NCI-H2081 (cell line): ENCODE results near the gene SCLY.
"Not testable (repeated sequence)": the region's sequence is repeated elsewhere in the genome, so short reads cannot be mapped to it uniquely, and the experiment has no call there.

Experiments
- DNase-seq, 2 experiments: peaks; one replicate each; lab custom pipeline; 2025; lab: John Stamatoyannopoulos, UW

SCLY gene

DNA sequence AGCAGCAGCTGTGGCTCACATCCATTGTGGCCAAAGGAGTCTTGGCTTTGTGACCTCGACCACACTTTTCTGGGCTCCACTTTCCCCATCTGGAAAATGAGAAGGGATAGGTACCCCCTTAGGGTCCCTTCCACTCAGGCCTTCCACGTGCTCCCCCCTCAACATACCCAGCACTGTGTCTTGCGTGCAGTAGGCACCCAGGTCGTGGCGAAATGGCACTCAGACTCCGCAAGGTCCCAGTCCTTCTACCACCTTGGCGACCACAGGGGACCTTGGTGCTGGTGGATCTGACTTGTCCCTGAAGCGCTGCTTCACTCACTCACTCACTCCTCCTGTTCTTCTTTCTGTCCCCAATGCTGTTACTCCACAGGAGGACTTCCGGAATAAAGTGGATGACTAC lies 19.9 kb upstream of the SCLY start:
- DNase-seq = no peak

DNA sequence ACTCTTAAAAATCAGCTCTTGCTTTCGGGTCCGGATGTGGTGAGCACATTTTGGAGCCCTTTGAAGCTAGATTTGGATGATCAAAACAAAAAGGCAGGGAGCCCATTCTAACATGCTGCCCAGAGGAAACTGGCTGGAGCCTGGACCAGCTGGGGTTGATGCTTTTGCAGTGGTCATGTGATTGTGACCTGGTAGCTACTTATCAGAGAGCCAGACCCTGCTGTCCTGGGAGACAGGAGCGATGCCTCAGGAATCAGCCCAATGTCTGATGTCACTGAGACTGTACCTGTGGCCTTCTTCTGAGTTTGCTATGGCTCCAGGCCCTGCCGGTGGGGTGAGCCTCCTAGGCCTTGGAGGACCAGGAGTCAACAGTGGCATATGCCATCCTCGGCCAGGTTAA lies 18.7 kb upstream of the SCLY start:
- no peak for DNase-seq

DNA sequence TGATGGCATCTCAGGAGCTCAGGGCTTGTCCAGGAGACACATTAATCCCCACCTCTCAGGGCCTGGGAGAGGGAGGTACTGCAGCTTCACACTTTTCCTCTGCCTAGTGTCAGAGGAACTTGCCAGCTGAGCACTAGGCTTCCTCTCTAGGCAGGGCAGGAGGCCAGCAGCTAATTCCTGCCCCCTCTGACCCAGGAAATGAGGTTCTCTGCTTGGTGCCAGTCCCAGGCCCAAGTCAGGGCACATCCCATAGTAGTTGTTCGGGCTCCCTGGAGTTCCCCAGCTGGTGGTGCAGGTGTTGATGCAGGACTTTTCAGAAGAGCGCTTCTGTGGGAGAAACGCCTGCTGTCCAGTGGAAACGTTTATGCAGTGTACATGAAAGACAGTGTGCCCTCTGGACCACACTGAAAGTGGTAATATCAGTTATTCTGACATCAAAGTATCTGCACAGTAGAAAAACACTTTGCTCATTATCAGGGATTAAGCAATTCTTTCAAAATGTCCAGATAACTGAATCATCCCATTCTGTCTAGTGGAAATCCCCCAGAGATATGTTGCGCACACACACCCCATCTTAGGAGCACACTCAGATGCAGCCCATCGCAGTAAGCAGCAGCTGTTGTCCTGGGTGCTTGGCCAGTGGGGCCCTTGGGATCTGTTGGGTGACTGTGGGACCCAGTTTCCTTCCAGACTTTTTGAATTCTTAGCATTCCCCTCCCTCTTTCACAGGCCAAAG lies 17.8 kb upstream of the SCLY start:
- peak in 1 of 2 experiments; percentile 18 for DNase-seq

DNA sequence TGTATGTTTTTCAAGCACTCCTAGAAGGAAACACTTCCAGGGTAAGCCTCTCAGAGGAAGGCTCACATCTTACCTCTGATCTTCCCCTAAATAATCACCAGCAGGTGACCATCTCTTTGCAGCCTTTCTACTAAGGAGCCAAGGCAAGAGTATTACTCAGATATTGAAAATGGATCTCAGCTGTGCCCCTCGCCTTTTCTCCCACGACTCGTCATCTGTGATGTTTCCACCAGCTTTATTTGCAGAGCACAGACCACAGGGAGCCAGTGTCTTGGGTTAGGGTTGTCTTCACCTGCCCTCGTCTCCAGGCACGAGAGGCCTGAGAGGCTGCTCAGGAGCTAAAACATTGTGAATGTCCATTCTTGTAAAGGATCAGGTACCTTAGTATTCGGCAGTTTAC lies 16.9 kb upstream of the SCLY start:
- DNase-seq = no peak

DNA sequence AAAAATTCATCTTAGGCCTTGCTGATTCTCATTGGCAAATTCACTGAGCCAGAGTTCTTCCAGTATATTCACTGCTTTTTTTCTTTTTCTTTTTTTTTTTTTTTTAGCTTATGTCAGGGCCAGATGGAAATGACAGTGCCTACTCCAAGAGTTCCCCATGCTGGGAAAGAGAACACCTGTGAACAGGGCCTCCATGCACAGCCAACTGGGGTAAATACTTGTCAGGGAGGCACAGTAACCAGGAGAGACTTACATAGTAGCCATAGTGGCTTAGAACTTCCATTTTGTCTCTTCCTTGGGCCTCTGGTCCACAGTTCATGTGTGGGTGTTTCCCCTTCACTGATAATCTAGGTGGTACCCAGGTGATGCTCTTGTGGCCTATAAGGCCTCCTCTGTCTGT lies 15.2 kb upstream of the SCLY start:
- no peak for DNase-seq

DNA sequence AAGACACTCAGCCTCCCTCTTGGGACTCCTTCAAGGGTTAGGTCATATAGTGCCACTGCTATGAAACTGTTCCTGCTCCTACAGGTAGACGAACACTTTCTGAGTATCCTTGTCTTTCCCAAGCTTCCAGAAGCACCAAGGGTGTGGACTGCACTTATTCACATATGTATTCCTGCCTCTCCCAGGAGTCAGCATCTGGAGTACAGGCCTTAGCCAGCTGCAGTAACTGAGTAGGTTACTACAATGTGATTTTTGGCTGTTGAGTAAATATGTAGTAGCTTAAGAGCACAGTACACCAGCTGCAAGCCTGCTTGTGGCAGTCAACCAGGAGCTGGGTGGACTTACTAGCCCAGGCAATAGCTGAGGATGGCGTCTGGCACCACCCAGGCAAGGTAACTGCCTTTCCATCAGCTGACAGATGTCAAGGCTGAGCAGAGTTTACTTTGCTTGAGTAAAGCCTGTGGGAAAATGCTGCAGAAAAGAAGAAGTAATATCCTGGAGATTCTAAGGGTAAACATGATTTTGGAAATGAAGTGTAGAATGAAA lies 14.0 kb upstream of the SCLY start:
- no peak for DNase-seq

DNA sequence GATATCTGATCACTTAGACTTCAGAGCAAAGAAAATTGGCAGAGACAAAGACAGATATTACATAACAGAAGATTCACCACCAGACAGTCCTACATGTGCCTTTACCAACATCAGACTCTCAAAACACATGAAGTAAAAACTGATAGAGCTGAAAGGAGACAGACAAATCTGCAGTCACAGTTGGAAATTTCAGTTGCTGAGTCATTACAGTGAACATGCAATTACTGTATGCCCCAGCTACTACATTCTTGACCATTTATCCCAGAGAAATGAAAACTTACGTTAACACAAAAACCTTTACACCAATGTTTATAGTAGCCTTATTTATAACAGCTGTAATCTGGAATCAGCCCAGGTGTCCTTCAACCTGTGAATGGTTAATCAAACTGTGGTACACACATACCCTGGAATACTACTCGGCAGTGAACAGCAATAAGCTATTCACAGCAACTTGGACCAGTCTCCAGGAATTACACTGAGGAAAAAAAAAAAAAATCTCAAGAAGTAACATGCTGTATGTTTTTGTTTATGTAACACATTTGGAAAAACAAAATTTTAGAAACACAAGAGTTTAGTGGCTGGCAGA lies 7.5 kb upstream of the SCLY start:
- DNase-seq = no peak

DNA sequence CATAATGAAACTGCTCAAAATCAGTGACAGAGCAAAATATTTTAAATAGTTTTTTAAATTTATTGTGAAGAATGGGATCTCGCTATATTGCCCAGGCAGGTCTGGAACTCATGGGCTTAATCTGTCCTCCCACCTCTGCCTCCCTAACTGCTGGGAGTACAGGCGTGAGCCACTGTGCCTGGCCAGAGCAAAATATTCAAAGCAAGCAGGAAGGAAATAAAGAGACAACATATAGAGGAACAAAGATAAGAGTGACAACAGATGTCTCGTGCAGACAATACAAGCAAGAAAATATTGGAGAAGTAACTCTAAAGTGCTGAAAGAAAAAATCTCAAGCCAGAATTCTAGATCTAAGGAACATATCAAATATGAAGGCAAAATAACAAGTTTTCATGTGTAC lies 5.0 kb upstream of the SCLY start:
- DNase-seq = no peak

DNA sequence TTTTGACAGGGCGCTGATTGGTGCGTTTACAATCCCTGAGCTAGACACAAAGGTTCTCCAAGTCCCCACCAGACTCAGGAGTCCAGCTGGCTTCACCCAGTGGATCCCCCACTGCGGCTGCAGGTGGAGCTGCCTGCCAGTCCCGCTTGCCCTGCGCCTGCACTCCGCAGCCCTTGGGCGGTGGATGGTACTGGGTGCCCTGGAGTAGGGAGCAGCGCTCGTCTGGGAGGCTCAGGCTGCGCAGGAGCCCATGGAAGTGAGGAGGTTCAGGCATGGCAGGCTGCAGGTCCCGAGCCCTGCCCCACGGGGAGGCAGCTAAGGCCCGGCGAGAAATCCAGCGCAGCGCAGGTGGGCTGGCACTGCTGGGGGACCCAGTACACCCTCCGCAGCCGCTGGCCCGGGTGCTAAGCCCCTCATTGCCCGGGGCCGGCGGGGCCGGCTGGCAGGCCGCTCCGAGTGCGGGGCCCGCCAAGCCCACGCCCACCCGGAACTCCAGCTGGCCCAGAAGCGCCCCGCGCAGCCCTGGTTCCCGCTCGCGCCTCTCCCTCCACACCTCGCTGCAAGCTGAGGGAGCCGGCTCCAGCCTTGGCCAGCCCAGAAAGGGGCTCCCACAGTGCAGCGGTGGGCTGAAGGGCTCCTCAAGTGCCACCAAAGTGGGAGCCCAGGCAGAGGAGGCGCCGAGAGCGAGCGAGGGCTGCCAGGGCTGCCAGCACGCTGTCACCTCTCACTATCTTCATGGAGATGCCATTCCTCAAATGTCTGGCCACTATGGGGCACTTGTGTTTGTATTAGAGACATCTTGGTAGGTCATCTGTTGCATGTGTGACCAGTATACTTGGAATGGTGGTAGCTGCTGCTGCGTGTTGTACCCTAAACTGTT lies 2.9 kb upstream of the SCLY start:
- not testable (repeated sequence) for DNase-seq

DNA sequence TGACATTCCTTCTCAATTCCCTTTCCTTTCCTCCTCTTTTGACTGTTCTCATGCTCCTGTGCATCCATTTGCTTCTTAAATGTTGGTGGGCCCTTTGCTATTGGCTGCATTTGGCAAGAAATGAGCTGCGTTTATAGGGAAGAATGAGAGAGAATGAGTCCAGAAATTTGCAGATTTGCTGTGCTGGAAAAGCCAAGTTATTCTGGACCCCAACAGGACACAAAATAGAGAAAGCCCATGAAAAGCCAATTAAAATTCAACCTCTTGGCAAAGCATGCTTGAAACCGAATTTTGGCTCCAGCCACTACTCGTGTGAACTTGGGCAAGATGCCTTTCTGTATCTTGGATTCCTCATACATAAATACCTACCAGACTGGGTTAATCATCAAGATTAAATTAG lies 1.3 kb upstream of the SCLY start:
- DNase-seq = no peak

DNA sequence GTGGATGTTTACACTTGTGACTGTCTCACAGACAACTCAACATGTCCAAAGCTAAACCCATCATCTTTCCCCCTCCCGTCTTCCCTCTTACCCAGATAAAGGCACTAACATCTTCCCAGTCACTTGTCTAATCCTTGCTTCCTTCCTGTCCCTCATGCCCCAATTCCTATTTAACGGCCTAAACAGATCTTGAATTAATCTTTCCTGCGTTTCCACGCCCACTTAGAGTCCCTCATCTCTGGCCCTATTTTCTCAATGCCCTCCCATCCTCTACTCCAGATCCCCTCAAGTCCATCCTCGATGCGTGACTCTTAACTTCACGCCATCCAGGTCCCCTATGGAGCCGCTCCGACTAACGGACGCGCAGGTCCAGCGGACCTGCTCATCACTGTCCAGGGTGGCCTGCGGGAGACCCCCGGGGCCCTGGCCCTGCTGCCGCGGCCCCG lies 682 bp upstream of the SCLY start:
- DNase-seq = no peak

DNA sequence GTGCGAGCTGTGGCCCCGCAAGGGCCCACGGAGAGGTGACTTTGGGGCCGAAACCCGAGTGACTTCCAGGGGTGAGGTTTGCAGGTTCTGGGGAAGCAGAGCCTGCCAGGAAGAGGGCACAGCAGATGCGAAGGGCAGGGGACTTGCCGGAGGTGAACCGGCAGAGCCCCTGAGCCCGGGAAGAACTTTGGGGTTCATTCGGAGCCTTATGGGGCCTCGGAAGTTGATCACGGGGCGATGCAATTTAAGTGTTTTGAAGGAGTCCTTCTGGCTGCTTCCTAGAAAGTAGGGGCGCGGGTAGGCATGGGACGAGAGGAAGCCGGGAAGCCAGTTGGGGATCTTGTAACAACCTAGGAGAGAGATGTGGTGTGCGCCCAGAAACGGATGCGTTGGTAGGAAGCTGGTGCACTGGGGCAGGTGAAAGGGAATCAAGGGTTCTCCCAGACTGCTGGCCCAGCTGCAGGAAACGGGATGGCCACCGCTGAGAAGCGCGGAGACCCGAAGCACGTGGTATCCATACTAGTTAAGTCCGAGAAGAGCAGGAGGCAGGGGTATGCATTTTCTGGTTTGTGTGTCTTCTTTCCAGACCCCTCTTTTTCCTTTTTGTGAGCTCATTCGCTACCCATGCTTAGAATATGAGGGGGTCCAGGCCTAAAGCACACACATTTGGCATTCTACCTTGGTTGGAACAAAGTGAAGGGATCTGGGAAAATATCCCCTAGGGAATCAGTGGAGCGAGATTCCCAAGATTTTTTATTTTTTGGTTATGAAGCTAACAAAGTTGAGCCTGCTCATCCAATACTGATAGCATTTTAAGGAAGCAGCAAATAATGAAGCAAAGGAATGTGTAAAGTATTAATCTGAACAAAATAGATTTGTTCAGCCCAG lies 758 bp downstream of the SCLY start:
- DNase-seq = peak; percentile 17 to 47

DNA sequence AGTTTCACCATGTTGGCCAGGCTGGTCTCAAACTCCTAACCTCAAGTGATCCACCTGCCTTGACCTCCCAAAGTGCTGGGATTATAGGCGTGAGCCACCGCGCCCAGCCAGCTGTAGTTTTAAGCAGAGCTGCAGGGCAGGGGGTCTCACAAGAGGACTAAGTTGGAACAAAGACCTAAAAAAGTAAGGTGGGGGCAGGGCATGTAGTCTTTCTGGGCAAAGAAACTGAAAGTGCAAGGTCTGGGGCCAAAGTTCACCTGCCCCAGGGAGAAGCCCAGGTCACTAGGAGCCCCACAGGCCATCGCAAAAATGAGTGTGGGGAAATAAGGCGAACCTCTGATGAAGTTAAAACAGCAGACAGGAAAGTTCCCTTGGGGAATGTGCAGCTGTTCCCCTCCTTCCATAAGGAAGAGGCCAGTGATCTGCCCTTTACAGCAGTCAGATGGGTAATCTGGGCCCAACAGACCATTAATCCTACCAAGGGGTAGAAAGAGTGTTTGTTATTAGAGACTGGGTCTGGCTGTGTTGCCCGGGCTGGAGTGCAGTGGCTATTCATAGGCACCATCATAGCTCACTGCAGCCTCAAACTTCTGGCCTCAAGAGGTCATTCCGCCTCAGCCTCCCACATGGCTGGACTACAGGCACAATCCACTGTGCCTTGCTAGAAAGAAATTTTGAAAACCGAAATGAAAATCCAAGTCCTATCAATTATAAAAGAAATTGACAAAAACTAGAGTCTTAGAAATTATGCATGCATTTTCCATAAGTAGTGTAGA lies 2.8 kb downstream of the SCLY start:
- no peak for DNase-seq

DNA sequence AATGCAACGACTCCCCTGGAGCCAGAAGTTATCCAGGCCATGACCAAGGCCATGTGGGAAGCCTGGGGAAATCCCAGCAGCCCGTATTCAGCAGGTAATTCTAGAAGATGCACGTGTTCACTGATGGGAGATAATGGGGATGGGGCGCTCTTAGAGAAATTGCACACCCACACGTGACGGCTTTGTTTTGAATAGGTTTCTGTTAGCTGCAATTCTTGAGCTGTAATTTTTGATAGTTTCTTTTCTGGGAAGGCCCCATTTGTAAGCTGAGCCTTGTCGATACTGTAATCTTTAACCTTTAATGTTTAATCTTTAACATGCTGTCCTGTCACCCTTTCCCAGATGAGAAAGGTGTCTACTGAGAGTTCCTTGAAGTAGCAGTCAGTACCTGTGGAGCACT lies 3.6 kb downstream of the SCLY start:
- no peak for DNase-seq

DNA sequence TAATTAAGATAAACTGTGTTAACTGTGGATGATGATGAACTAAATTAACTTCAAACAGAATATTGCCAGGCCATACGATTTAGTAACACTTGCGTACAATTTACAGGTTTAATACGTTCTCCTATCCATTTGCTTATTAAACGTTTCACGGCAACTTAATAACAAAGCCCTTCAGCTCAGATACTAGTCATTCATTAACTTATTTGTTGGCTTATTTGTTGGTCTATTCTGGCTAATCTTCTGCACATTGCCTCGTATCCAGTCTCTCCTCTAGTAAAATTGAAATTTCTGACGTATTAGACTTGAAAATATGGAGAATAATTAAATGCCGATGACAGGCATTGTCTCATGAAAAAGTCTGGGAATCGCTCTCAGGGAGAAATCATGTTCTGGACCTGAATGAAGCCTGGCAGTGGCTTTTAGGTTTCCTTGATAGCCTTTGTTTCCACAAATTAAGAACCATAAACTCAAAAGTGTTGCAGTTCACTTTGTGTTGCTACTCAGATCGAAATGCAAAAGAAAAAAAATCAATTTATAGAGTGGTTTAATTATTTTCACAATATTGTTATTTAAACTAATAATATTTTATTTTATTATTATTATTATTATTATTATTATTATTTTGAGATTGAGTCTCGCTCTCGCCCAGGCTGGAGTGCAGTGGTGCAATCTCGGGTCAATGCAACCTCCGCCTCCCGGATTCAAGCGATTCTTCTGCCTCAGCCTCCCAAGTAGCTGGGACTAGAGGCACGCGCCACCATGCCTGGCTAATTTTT lies 4.5 kb downstream of the SCLY start:
- no peak for DNase-seq

DNA sequence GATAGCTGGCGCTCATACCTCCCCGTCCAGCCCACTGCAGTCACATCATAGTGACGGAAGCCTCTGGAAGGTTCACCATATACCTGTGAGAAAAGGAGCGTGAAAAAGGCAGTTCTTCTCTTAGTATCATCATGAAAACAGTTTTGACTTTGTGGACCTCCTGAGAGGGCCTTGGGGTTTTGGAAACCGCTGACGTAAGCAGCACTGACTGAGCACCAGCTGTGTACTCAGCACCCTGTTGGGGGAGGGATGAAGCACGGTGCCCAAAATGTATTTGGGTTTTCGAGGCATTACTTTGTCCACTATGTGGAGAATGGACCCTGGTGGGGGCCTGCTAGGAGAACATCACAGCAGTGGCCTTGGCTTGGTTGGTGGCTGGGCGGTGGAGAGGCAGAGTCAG lies 5.4 kb downstream of the SCLY start:
- no peak for DNase-seq

DNA sequence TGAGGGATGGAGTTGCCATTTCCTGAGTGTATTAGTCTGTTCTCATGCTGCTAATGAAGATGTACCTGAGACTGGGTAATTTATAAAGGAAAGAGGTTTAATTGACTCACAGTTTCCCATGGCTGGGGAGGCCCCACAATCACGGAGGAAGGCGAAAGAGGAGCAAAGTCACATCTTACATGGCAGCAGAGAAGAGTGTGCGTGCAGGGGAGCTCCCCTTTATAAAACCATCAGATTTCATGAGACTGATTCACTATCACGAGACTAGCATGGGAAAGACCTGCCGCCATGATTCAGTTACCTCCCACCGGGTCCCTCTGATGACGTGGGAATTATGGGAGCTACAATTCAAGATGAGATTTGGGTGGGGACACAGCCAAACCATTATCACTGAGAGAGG lies 5.9 kb downstream of the SCLY start:
- DNase-seq = not testable (repeated sequence)

DNA sequence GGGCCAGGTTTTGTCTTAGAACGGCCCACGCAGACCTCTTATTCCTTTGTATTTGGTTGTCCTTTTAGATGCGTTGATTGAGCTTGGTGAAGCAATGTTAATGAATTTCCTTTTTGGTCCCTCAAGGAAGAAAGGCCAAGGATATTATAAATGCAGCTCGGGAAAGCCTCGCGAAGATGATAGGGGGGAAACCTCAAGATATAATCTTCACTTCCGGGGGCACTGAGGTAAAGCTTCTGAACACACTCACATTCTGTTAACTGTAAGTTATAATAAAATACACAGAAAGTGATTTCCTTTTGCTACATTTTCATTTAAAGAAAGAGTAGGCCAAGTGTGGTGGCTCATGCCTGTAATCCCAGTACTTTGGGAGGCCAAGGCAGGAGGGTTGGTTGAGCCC lies 7.1 kb downstream of the SCLY start:
- no peak for DNase-seq

DNA sequence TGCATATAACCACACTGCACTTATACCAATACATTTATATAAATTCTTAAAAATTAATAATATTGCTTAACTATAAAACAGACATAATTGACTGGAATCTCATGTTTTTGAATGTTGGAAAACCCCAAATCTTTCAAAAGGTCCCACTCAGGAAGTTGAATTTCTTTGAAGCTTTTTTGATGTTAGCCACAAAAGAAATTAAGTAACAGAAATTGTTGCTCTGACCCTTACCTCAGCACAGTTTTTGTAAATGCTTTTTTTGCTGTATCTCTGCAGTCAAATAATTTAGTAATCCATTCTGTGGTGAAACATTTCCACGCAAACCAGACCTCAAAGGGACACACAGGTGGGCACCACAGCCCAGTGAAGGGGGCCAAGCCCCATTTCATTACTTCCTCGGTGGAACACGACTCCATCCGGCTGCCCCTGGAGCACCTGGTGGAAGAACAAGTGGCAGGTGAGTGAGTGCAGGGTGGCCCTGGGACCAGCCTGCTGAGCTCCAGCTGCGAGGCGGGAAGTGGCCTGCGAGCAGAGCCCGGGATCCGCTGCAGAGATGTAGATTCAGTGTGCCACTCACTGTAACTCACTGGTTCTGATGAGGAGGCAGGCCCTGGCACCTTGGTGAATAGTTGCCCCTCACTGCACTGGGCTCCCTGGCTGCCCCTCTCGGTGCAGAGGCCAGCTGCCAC lies 8.4 kb downstream of the SCLY start:
- no peak for DNase-seq

DNA sequence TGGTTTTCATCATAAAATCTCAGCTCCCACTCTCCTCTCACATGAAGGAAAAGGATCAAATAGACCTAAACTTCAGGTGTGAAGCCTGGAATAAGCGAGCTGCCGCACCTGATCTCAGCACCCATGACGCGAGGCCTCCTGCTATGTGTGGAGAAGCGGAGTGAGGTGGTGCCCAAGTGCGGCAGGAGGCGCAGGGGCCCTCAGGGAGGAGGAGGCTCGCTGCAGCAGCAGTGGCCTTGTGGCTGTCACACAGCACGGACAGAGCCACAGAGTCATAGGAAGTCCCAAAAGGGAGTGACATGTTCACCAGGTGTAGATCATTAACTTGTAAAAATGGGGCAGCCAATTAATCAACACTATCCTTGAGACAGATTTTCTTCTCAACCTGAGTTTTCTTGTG lies 9.1 kb downstream of the SCLY start:
- DNase-seq = no peak
